Neural cell (in vitro differentiated cells): Measurements from ENCODE around the gene RPS6KA1. TPM values are rescaled to one million over a fixed set of nuclear protein-coding genes. Genes with fewer than 3 reads are reported as not detected.

ENCODE experiments used
- H2AFZ ChIP-seq: fragments of 200-600, 300-800 bp; sonication (generic), shearing (Covaris generic); 2 replicates; pipeline ENCODE4 v1.6.0; 2014; ENCODE audit warnings: low read depth, mild to moderate bottlenecking, antibody characterized with exemption, low read length, moderate library complexity
- H3F3A ChIP-seq: fragments of 200-600 bp; shearing (Covaris generic); 2 replicates; pipeline ENCODE4 v1.6.1; 2016; ENCODE audit warnings: mild to moderate bottlenecking, moderate library complexity, mixed read lengths, antibody characterized with exemption, low read length; ENCODE audit not compliant: insufficient read depth, poor library complexity, severe bottlenecking
- H3K27ac ChIP-seq: fragments of 200-600, 300-800 bp; sonication (generic), shearing (Covaris generic); 2 replicates; pipeline ENCODE4 v1.5.1; 2014; ENCODE audit warnings: mild to moderate bottlenecking, low read length, moderate library complexity
- H3K27me3 ChIP-seq: fragments of 300-800, 200-600 bp; sonication (generic), shearing (Covaris generic); 2 replicates; pipeline ENCODE4 v1.6.0; 2014; ENCODE audit warnings: mild to moderate bottlenecking, low read depth, low read length, moderate library complexity; ENCODE audit not compliant: insufficient read depth
- H3K36me3 ChIP-seq: fragments of 300-800, 200-600 bp; sonication (generic), shearing (Covaris generic); 2 replicates; pipeline ENCODE4 v1.5.1; 2014; ENCODE audit warnings: mild to moderate bottlenecking, antibody characterized with exemption, low read length, moderate library complexity; ENCODE audit not compliant: insufficient read depth
- H3K4me2 ChIP-seq: fragments of 300-800, 200-600 bp; sonication (generic), shearing (Covaris generic); 2 replicates; pipeline ENCODE4 v1.6.0; 2014; ENCODE audit warnings: mild to moderate bottlenecking, low read length
- H3K4me3 ChIP-seq: fragments of 300-800, 200-600 bp; sonication (generic), shearing (Covaris generic); 2 replicates; pipeline ENCODE4 v1.5.1; 2014; ENCODE audit warnings: mild to moderate bottlenecking, low read length, moderate library complexity
- H3K79me2 ChIP-seq: fragments of 200-600 bp; shearing (Covaris generic); replicated peaks from 2 replicates; pipeline ENCODE4 v1.6.0; 2014; ENCODE audit warnings: mild to moderate bottlenecking, low read length, moderate library complexity; ENCODE audit not compliant: insufficient read depth
- H3K9ac ChIP-seq: fragments of 300-800, 200-600 bp; sonication (generic), shearing (Covaris generic); 2 replicates; pipeline ENCODE4 v1.6.1; 2016; ENCODE audit warnings: mild to moderate bottlenecking, low read length, mixed read lengths
- H3K9me2 ChIP-seq: fragments of 200-600 bp; shearing (Covaris generic); 2 replicates; pipeline ENCODE4 v1.6.1; 2016; ENCODE audit warnings: mild to moderate bottlenecking, low read length, mixed read lengths; ENCODE audit not compliant: insufficient read depth
- H3K9me3 ChIP-seq: fragments of 200-600, 300-800 bp; sonication (generic), shearing (Covaris generic); 2 replicates; pipeline ENCODE4 v1.6.1; 2016; ENCODE audit warnings: mild to moderate bottlenecking, mixed run types, low read length, moderate library complexity, mixed read lengths
- H4K20me1 ChIP-seq: fragments of 200-600 bp; shearing (Covaris generic); 2 replicates; pipeline ENCODE4 v1.6.1; 2016; ENCODE audit warnings: mild to moderate bottlenecking, mixed run types; ENCODE audit not compliant: insufficient read depth
- EP300 ChIP-seq: fragments of 450-650 bp; conservative IDR thresholded peaks from 2 replicates; pipeline ENCODE4 v1.6.1; 2014; ENCODE audit warnings: antibody characterized with exemption, mild to moderate bottlenecking, moderate library complexity; ENCODE audit not compliant: poor library complexity, severe bottlenecking
- EZH2 ChIP-seq: fragments of 200-600, 300-800 bp; shearing (Covaris generic), sonication (generic); IDR thresholded peaks from 2 replicates; pipeline ENCODE4 v1.6.1; 2014; ENCODE audit warnings: antibody characterized with exemption, low read length, borderline replicate concordance, mild to moderate bottlenecking; ENCODE audit not compliant: insufficient read depth, poor library complexity, severe bottlenecking
- MXI1 ChIP-seq: fragments of 450-650 bp; conservative IDR thresholded peaks from 2 replicates; pipeline ENCODE4 v1.6.1; 2014; ENCODE audit warnings: antibody characterized with exemption, mild to moderate bottlenecking; ENCODE audit not compliant: poor library complexity, severe bottlenecking
- POLR2AphosphoS5 ChIP-seq: IDR thresholded peaks from 2 replicates; pipeline ENCODE4 v1.6.1; 2012
- RAD21 ChIP-seq: fragments of 450-650 bp; conservative IDR thresholded peaks from 2 replicates; pipeline ENCODE4 v1.6.1; 2014; ENCODE audit warnings: antibody characterized with exemption, mild to moderate bottlenecking, moderate library complexity
- SMC3 ChIP-seq: fragments of 450-650 bp; conservative IDR thresholded peaks from 2 replicates; pipeline ENCODE4 v1.6.1; 2014; ENCODE audit warnings: antibody characterized with exemption, mild to moderate bottlenecking, moderate library complexity; ENCODE audit not compliant: poor library complexity
- TAF1 ChIP-seq: IDR thresholded peaks from 2 replicates; pipeline ENCODE4 v1.6.1; 2012; ENCODE audit warnings: low read depth
- polyA plus RNA-seq: library from polyadenylated mRNA; depleted of rRNA; stranded (reverse); fragments of >200 nt; gene quantifications from 2 replicates; pipeline ENCODE4 v1.2.3, GENCODE V29; 2014
- TF ChIP-seq, protein P1 (sequence below): IDR thresholded peaks from 2 replicates; pipeline ENCODE4 v1.6.1; 2012; ENCODE audit warnings: borderline replicate concordance
- TF ChIP-seq, protein P2 (sequence below): fragments of 450-650 bp; IDR thresholded peaks from 2 replicates; pipeline ENCODE4 v1.5.1; 2014; ENCODE audit warnings: antibody characterized with exemption, mild to moderate bottlenecking, moderate library complexity; ENCODE audit not compliant: poor library complexity, severe bottlenecking

Gene RPS6KA1
- polyA plus RNA-seq, 1 donor from 2014 or later, result 4.9 TPM

DNA sequence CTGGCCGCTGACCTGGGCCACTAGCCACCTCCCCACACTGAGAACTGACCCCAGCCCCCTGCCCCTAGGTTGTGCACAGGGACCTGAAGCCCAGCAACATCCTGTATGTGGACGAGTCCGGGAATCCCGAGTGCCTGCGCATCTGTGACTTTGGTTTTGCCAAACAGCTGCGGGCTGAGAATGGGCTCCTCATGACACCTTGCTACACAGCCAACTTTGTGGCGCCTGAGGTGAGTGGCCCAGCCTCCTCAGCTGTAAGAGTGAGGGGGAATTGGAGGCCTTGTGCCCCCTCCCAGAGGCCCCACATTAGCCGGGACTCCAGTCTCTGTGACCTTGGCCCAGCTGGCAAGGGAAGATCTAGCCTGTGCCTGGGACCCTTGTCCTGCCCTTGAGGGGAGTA is 41.8 kb downstream of the RPS6KA1 start:
- H3K4me2 ChIP-seq, result no peak overlapping the region
- no peaks in the 10 kb centered on the region for H3K79me2 ChIP-seq
- no peak overlapping the region for H2AFZ ChIP-seq
- no peaks in the 10 kb centered on the region for H3K9me2 ChIP-seq
- no peak overlapping the region for H3K27ac ChIP-seq
- H3K9me3 ChIP-seq, result no peaks in the 10 kb centered on the region
- H3F3A ChIP-seq, result no peaks in the 10 kb centered on the region
- TF ChIP-seq EP300, result no peak
- no peak for TF ChIP-seq TAF1
- no peak for TF ChIP-seq MXI1
- no peak for TF ChIP-seq POLR2AphosphoS5
- no peak for TF ChIP-seq RAD21
- no peak for TF ChIP-seq EZH2
- no peak for TF ChIP-seq SMC3
- TF ChIP-seq, protein P1, sequence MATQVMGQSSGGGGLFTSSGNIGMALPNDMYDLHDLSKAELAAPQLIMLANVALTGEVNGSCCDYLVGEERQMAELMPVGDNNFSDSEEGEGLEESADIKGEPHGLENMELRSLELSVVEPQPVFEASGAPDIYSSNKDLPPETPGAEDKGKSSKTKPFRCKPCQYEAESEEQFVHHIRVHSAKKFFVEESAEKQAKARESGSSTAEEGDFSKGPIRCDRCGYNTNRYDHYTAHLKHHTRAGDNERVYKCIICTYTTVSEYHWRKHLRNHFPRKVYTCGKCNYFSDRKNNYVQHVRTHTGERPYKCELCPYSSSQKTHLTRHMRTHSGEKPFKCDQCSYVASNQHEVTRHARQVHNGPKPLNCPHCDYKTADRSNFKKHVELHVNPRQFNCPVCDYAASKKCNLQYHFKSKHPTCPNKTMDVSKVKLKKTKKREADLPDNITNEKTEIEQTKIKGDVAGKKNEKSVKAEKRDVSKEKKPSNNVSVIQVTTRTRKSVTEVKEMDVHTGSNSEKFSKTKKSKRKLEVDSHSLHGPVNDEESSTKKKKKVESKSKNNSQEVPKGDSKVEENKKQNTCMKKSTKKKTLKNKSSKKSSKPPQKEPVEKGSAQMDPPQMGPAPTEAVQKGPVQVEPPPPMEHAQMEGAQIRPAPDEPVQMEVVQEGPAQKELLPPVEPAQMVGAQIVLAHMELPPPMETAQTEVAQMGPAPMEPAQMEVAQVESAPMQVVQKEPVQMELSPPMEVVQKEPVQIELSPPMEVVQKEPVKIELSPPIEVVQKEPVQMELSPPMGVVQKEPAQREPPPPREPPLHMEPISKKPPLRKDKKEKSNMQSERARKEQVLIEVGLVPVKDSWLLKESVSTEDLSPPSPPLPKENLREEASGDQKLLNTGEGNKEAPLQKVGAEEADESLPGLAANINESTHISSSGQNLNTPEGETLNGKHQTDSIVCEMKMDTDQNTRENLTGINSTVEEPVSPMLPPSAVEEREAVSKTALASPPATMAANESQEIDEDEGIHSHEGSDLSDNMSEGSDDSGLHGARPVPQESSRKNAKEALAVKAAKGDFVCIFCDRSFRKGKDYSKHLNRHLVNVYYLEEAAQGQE, result no peak
- TF ChIP-seq, protein P2, sequence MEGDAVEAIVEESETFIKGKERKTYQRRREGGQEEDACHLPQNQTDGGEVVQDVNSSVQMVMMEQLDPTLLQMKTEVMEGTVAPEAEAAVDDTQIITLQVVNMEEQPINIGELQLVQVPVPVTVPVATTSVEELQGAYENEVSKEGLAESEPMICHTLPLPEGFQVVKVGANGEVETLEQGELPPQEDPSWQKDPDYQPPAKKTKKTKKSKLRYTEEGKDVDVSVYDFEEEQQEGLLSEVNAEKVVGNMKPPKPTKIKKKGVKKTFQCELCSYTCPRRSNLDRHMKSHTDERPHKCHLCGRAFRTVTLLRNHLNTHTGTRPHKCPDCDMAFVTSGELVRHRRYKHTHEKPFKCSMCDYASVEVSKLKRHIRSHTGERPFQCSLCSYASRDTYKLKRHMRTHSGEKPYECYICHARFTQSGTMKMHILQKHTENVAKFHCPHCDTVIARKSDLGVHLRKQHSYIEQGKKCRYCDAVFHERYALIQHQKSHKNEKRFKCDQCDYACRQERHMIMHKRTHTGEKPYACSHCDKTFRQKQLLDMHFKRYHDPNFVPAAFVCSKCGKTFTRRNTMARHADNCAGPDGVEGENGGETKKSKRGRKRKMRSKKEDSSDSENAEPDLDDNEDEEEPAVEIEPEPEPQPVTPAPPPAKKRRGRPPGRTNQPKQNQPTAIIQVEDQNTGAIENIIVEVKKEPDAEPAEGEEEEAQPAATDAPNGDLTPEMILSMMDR, result no peak
- no peak overlapping the region for H3K9ac ChIP-seq
- no peak overlapping the region for H3K4me3 ChIP-seq
- peaks cover 3% of the 10 kb centered on the region for H3K36me3 ChIP-seq
- no peaks in the 10 kb centered on the region for H3K27me3 ChIP-seq
- no peaks in the 10 kb centered on the region for H4K20me1 ChIP-seq

DNA sequence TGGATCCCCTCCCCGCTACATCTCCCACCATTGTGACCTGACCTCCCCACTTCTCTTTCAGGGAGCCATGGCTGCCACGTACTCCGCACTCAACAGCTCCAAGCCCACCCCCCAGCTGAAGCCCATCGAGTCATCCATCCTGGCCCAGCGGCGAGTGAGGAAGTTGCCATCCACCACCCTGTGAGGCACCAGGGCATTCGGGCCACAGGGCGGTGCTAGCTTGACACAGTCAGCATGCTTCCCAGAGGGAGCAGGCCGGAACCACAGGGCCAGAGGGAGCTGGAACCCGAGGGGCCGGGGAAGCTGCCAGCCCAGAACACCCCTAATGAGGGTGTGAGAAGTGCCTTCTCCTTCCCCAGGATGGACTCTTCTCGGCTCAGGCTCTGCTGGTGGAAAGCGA is 44.5 kb downstream of the RPS6KA1 start:
- no peaks in the 10 kb centered on the region for H3K9me2 ChIP-seq
- no peak overlapping the region for H3K27ac ChIP-seq
- H3F3A ChIP-seq, result no peaks in the 10 kb centered on the region
- no peak overlapping the region for H3K9ac ChIP-seq
- peaks cover 3% of the 10 kb centered on the region for H3K36me3 ChIP-seq
- no peaks in the 10 kb centered on the region for H3K79me2 ChIP-seq
- no peaks in the 10 kb centered on the region for H3K27me3 ChIP-seq
- H3K9me3 ChIP-seq, result no peaks in the 10 kb centered on the region
- H3K4me2 ChIP-seq, result no peak overlapping the region
- H4K20me1 ChIP-seq, result no peaks in the 10 kb centered on the region
- TF ChIP-seq EZH2, result no peak
- H3K4me3 ChIP-seq, result no peak overlapping the region
- no peak overlapping the region for H2AFZ ChIP-seq

DNA sequence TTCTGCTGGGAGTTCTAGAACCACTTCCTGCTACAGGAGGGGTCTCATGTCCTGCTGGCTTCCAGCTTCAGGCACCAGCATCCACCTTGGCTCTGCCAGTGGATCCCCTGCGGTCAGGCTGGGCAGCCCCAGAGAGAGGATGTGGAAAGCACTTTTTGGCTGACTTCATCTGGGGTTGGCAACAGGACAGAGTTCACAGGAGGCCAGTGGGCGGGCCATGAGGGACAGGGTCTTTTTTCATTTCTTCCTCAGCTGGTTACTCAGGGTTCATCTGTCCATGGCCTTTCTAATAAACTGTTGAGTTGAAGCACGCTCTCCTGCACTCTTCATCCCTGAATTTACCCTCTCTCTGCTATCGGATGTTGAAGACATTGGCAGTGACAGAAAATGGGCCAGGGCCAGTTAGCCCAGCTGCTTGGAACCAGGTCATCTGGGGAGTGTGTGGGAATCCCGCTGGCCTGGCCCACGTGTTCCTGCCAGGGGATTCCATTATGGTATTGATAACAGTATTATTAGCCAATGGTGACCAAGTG is 45.2 kb downstream of the RPS6KA1 start:
- TF ChIP-seq SMC3 (no peak), EZH2 (no peak), MXI1 (no peak), TAF1 (no peak), POLR2AphosphoS5 (no peak), EP300 (no peak), RAD21 (no peak)
- TF ChIP-seq, protein P2, result no peak
- TF ChIP-seq, protein P1, result no peak
- Histone ChIP-seq H3F3A (no peaks in the 10 kb centered on the region), H3K27me3 (no peaks in the 10 kb centered on the region), H3K79me2 (no peaks in the 10 kb centered on the region), H3K9ac (no peak overlapping the region), H4K20me1 (no peaks in the 10 kb centered on the region), H3K36me3 (peaks cover under 1% of the 10 kb centered on the region), H3K9me2 (no peaks in the 10 kb centered on the region), H3K4me2 (no peak overlapping the region), H2AFZ (no peak overlapping the region), H3K4me3 (no peak overlapping the region), H3K27ac (no peak overlapping the region), H3K9me3 (no peaks in the 10 kb centered on the region)
